Memory B cell (primary cell): ENCODE measurements around the gene BCORL1.

Experiments used
- ATAC-seq: fragments of 150-1000 bp; cut with Tn5 transposase; 2 replicates; pipeline ENCODE4 v1.10.0; 2021; ENCODE audit warnings: low read depth, mild to moderate bottlenecking, moderate library complexity
- DNase-seq, 2 donors: peaks; one replicate each; pipeline ENCODE4 v3.0.0; 2022; ENCODE audit warnings: low spot score in 2 of 2
- H3K27ac Mint-ChIP-seq: one replicate; pipeline ENCODE4 v1.8.0; 2022; ENCODE audit warnings: mild to moderate bottlenecking, moderate library complexity, mixed read lengths
- H3K27me3 Mint-ChIP-seq: one replicate; pipeline ENCODE4 v1.8.0; 2022; ENCODE audit warnings: mixed read lengths
- H3K36me3 Mint-ChIP-seq: one replicate; pipeline ENCODE4 v1.8.0; 2022; ENCODE audit warnings: mild to moderate bottlenecking, mixed read lengths
- H3K4me1 Mint-ChIP-seq: one replicate; pipeline ENCODE4 v1.8.0; 2022; ENCODE audit warnings: mixed read lengths
- H3K4me3 Mint-ChIP-seq: one replicate; pipeline ENCODE4 v1.8.0; 2022; ENCODE audit warnings: mild to moderate bottlenecking, moderate library complexity, mixed read lengths
- H3K9me3 Mint-ChIP-seq: one replicate; pipeline ENCODE4 v1.8.0; 2022; ENCODE audit warnings: mixed read lengths

Gene BCORL1

DNA sequence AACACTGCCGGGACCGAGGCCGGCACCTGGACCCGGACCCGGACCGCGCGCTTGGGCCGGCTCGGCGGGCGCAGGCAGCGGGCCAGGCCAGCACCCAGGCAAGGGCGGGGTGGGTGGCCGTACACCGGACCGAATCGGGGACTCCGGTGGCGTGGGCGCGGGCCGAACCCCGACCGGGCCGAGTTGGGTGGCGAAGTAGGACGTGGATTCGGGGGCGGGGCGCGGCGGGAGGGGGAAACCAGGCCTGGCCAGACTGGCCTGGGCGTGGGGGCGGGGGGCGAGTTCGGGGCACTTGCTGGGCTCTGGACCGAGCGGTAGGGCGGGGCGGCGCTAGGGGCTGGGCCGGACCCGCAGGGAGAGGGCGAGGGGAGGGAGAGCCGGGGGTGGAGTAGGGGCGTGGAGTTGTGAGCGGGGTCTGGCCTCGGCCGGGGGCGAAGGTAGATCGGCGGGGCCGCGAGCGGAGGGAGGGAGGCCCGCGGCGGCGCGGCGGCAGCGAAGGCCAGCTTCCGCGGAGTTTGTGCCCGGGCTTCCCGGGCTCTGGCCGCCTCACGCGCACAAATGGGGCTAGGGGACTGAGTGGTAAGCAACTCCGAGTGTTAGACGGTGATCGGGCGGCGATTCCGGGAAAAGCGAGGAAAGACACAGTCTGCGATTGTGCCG lies 1.8 kb upstream of the BCORL1 start:
- H3K4me3 Mint-ChIP-seq, result no peak overlapping the region
- no peaks in the 10 kb centered on the region for H3K27me3 Mint-ChIP-seq

GRCh38 chrX:129981200-129981553 lies 1.3 kb upstream of the BCORL1 start:
- no peaks in the 10 kb centered on the region for H3K9me3 Mint-ChIP-seq
- no peaks in the 10 kb centered on the region for H3K36me3 Mint-ChIP-seq
- H3K27me3 Mint-ChIP-seq, result no peaks in the 10 kb centered on the region
- DNase-seq, result no peak
- no peak overlapping the region for H3K4me3 Mint-ChIP-seq
- peaks cover 15% of the 10 kb centered on the region for H3K4me1 Mint-ChIP-seq
- no peak for ATAC-seq
- H3K27ac Mint-ChIP-seq, result no peak overlapping the region

More for the DNA sequence above, 1.8 kb upstream of the BCORL1 start:
- DNase-seq (peak in 1 of 2 donors; percentile 24), ATAC-seq (no peak)
- H3K36me3 Mint-ChIP-seq, result no peaks in the 10 kb centered on the region
- peaks cover 15% of the 10 kb centered on the region for H3K4me1 Mint-ChIP-seq
- no peaks in the 10 kb centered on the region for H3K9me3 Mint-ChIP-seq
- no peak overlapping the region for H3K27ac Mint-ChIP-seq

GRCh38 chrX:129981752-129982299 lies 609 bp upstream of the BCORL1 start:
- no peaks in the 10 kb centered on the region for H3K36me3 Mint-ChIP-seq
- H3K4me3 Mint-ChIP-seq, result no peak overlapping the region

GRCh38 chrX:129983575-129984110 lies 1.2 kb downstream of the BCORL1 start:
- no peaks in the 10 kb centered on the region for H3K9me3 Mint-ChIP-seq
- ATAC-seq (no peak), DNase-seq (peak in 1 of 2 donors; percentile 13)
- H3K27me3 Mint-ChIP-seq, result no peaks in the 10 kb centered on the region
- H3K4me3 Mint-ChIP-seq, result no peak overlapping the region
- H3K36me3 Mint-ChIP-seq, result no peaks in the 10 kb centered on the region
- no peak overlapping the region for H3K27ac Mint-ChIP-seq
- peaks cover 26% of the 10 kb centered on the region for H3K4me1 Mint-ChIP-seq

More at GRCh38 chrX:129981752-129982299, 609 bp upstream of the BCORL1 start:
- H3K27me3 Mint-ChIP-seq, result no peaks in the 10 kb centered on the region
- peaks cover 17% of the 10 kb centered on the region for H3K4me1 Mint-ChIP-seq
- ATAC-seq, result no peak
- no peaks in the 10 kb centered on the region for H3K9me3 Mint-ChIP-seq
- peak in 1 of 2 donors; percentile 15 for DNase-seq
- no peak overlapping the region for H3K27ac Mint-ChIP-seq

GRCh38 chrX:129984111-129984958 lies 1.9 kb downstream of the BCORL1 start:
- ATAC-seq, result peak; percentile 12
- Mint-ChIP-seq H3K27me3 (no peaks in the 10 kb centered on the region), H3K36me3 (no peaks in the 10 kb centered on the region), H3K27ac (peak overlapping the region; percentile 58), H3K4me3 (peak overlapping the region; percentile 83), H3K4me1 (peaks cover 26% of the 10 kb centered on the region), H3K9me3 (no peaks in the 10 kb centered on the region)
- peak in 1 of 2 donors; percentile 24 for DNase-seq

GRCh38 chrX:129987871-129988270 lies 5.4 kb downstream of the BCORL1 start:
- no peaks in the 10 kb centered on the region for H3K36me3 Mint-ChIP-seq

DNA sequence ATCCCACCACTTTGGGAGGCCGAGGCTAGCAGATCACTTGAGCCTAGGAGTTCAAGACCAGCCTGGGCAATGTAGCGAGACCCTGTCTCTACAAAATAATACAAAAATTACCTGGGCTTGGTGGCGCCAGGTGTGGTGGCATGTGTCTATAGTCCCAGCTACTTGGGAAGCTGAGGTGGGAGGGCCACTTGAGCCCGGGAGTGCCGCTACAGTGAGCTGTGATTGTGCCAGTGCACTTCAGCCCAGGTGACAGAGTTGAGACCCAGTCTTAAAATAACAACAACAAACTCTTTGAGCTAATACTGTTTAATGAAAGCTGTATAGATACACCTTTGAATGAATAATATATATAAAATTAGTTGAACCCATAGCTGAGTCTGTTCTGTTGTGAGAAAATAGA lies 9.7 kb downstream of the BCORL1 start:
- peaks cover 6% of the 10 kb centered on the region for H3K4me1 Mint-ChIP-seq
- H3K27me3 Mint-ChIP-seq, result no peaks in the 10 kb centered on the region
- no peak overlapping the region for H3K4me3 Mint-ChIP-seq
- DNase-seq (no peak), ATAC-seq (no peak)
- H3K36me3 Mint-ChIP-seq, result no peaks in the 10 kb centered on the region
- no peak overlapping the region for H3K27ac Mint-ChIP-seq
- H3K9me3 Mint-ChIP-seq, result no peaks in the 10 kb centered on the region

More at GRCh38 chrX:129987871-129988270, 5.4 kb downstream of the BCORL1 start:
- DNase-seq (no peak), ATAC-seq (no peak)
- Mint-ChIP-seq H3K9me3 (no peaks in the 10 kb centered on the region), H3K4me1 (peaks cover 21% of the 10 kb centered on the region), H3K4me3 (no peak overlapping the region), H3K27ac (no peak overlapping the region), H3K27me3 (no peaks in the 10 kb centered on the region)

- H3K4me1 Mint-ChIP-seq, result no peaks in the 10 kb centered on the region
- no peaks in the 10 kb centered on the region for H3K27me3 Mint-ChIP-seq
- no peak overlapping the region for H3K4me3 Mint-ChIP-seq
- DNase-seq (no peak), ATAC-seq (no peak)
- H3K36me3 Mint-ChIP-seq, result no peaks in the 10 kb centered on the region
- H3K9me3 Mint-ChIP-seq, result no peaks in the 10 kb centered on the region
- no peak overlapping the region for H3K27ac Mint-ChIP-seq
These were observed 13.7 kb downstream of the BCORL1 start for GRCh38 chrX:129996120-129996519.

- no peak overlapping the region for H3K4me3 Mint-ChIP-seq
- ATAC-seq, result no peak
- no peak overlapping the region for H3K27ac Mint-ChIP-seq
- H3K4me1 Mint-ChIP-seq, result peaks cover 5% of the 10 kb centered on the region
- no peaks in the 10 kb centered on the region for H3K36me3 Mint-ChIP-seq
- no peaks in the 10 kb centered on the region for H3K9me3 Mint-ChIP-seq
- no peaks in the 10 kb centered on the region for H3K27me3 Mint-ChIP-seq
- DNase-seq, result no peak
These were observed 14.7 kb downstream of the BCORL1 start for GRCh38 chrX:129997086-129997485.

- Mint-ChIP-seq H3K27me3 (no peaks in the 10 kb centered on the region), H3K4me3 (no peak overlapping the region), H3K27ac (no peak overlapping the region), H3K36me3 (no peaks in the 10 kb centered on the region), H3K4me1 (peaks cover 8% of the 10 kb centered on the region), H3K9me3 (no peaks in the 10 kb centered on the region)
- ATAC-seq (no peak), DNase-seq (no peak)
These were observed 15.6 kb downstream of the BCORL1 start for GRCh38 chrX:129998021-129998420.

DNA sequence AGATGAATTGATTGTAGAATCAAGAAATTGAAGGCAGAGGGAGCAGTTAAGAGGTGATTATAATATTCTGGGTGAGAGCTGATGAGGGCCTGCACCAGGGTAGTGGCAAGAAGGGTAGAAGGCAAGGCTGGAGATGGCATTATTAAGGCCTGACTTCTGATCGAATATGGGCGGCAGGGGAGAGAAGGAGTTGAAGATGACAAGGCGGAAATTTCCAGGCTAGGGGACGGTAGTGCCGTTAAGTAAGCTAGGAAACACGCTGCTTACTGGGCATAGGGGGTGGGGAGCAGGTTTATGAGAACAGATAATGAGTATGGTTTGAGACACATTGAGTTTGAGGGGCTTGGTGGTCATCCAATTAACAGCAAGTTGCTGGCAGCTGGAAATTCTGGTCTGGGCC lies 19.5 kb downstream of the BCORL1 start:
- H3K27me3 Mint-ChIP-seq, result no peaks in the 10 kb centered on the region
- H3K4me1 Mint-ChIP-seq, result peaks cover 8% of the 10 kb centered on the region
- H3K9me3 Mint-ChIP-seq, result no peaks in the 10 kb centered on the region
- peak overlapping the region; percentile 55 for H3K27ac Mint-ChIP-seq
- DNase-seq, result no peak
- H3K4me3 Mint-ChIP-seq, result no peak overlapping the region
- no peaks in the 10 kb centered on the region for H3K36me3 Mint-ChIP-seq
- ATAC-seq, result no peak

DNA sequence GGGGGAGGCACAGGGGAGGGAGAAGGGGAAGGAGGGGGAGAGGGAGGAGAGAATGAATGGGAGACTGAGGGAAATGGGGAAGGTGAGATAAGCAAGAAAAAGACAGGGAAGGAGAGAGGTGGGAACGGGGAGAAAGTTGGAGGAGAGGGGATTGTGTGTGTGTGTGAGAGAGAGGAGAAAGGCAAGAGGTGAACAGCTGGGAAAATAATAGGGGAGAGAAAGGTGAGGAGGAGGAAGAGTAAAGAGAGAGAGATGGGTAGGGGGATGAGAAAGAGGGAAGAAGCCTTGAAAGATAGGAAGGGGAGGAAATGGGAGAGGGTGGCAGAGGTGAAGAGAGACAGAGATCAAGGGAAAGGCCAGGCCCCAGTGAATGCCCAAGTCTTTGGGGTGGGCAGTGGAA lies 20.1 kb downstream of the BCORL1 start:
- H3K36me3 Mint-ChIP-seq, result no peaks in the 10 kb centered on the region
- DNase-seq, result no peak
- H3K4me1 Mint-ChIP-seq, result peaks cover 8% of the 10 kb centered on the region
- H3K27me3 Mint-ChIP-seq, result no peaks in the 10 kb centered on the region
- ATAC-seq, result no peak
- no peak overlapping the region for H3K4me3 Mint-ChIP-seq
- no peaks in the 10 kb centered on the region for H3K9me3 Mint-ChIP-seq
- peak overlapping the region; percentile 55 for H3K27ac Mint-ChIP-seq

DNA sequence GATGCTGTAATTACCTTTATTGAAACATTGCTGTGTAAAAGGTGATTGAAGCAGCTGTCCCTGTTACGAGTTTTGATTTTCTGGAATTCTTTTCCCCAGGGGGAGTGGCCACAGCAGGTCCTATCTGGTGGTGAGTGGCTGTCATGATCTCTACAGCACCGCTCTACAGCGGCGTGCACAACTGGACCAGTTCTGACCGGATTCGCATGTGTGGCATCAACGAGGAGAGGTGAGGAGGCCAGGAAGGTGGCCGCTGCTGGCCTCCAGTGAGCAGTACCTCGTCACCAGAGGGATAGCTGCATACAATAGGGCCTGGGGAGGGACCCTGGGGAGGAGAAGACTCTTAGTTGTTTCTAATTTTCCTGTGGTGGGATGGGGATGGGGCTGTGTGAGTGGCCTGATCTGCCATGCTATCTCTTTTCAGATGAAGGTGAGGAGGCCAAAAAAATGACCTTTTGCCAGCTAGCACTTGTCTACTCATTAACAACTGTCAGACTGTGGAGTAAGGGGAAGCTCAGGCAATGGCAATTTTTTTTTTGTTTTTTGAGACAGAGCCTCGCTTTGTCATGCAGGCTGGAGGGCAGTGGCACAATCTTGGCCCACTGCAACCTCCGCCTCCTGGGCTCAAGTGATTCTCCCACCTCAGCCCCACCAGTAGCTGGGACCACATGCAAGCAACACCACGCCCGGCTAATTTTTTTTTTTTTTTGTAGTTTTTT lies 22.8 kb downstream of the BCORL1 start:
- Mint-ChIP-seq H3K36me3 (peaks cover 1% of the 10 kb centered on the region), H3K4me3 (no peak overlapping the region), H3K27me3 (no peaks in the 10 kb centered on the region), H3K4me1 (peaks cover 8% of the 10 kb centered on the region), H3K27ac (no peak overlapping the region), H3K9me3 (no peaks in the 10 kb centered on the region)
- DNase-seq (no peak), ATAC-seq (no peak)
